ENCODE results near the gene SLC2A8.

- TF ChIP-seq CTCF (IDR thresholded peaks at IDR 0.05) (no peak), EP300 (IDR thresholded peaks at IDR 0.05) (no peak)
Observed at GRCh38 chr9:127351182-127352166, 45.5 kb upstream of the SLC2A8 start.
